ENCODE measurements around the gene L3MBTL4. TPM values are rescaled to one million over a fixed set of nuclear protein-coding genes. Genes with fewer than 3 reads are reported as not detected.

L3MBTL4 gene
- total RNA-seq, 1 donor from 2014 or later: 0.34 TPM

DNA sequence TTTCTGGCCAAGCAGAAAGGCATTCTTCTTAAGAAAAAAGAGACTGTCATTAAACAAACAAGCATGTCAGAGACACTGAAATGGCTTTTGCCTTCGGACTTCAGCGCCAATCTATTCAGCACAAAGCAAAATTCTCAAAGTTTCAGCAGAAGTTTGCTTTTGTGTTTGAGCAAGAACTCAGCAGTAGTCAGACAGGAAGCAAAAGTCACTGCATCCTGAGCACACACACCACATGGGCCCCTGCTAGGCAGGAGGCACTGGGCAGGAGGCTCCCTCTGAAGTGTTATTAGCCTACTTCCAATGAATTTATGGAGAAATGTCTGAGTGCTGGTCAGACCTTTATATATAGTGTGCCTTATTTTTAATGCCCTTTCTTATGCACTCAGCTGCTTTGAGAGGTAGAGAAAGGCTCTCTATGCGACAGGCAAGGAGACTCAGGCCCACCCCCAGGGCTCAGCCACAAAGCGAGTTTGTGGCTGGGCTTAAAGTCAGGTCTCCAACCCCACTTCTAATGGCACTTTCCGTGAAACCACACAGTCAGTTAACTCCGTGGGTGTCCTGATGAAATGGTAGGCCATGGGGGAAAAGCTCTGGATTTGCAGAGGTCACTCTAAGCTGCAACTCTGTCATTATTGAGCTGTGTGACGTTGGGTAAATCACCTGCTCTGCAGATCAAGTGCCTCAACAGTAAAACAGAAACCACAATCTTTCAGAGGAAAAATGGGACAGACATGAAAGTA is 358.4 kb downstream of the L3MBTL4 start:
- H3K36me3 Mint-ChIP-seq: no peaks in the 10 kb centered on the region
- H3K36me3 ChIP-seq: no peaks in the 10 kb centered on the region
- no peaks in the 10 kb centered on the region for H3K9me3 ChIP-seq (ENCODE audit: low read depth)
- peaks cover 26% of the 10 kb centered on the region for H3K4me1 ChIP-seq
- peaks cover 56% of the 10 kb centered on the region for H3K4me1 Mint-ChIP-seq
- no peaks in the 10 kb centered on the region for H3F3A ChIP-seq (ENCODE audit: low read depth)
- H3K27me3 ChIP-seq: no peaks in the 10 kb centered on the region
- H3K4me2 ChIP-seq: no peak overlapping the region
- peaks cover 2% of the 10 kb centered on the region for H3K27me3 Mint-ChIP-seq (ENCODE audit: insufficient read depth, low read depth)
- no peak overlapping the region for H3K9ac ChIP-seq
- H3K9me3 Mint-ChIP-seq: no peaks in the 10 kb centered on the region
- H3K27ac ChIP-seq: no peak overlapping the region
- H2AFZ ChIP-seq (replicated peaks): peak overlapping the region; percentile 26
- no peaks in the 10 kb centered on the region for H3K79me2 ChIP-seq (ENCODE audit: low read depth)
- no peaks in the 10 kb centered on the region for H4K20me1 ChIP-seq (ENCODE audit: low read depth)
- peak; percentile 25 for DNase-seq (ENCODE audit: low spot score)
- TF ChIP-seq, protein P1, sequence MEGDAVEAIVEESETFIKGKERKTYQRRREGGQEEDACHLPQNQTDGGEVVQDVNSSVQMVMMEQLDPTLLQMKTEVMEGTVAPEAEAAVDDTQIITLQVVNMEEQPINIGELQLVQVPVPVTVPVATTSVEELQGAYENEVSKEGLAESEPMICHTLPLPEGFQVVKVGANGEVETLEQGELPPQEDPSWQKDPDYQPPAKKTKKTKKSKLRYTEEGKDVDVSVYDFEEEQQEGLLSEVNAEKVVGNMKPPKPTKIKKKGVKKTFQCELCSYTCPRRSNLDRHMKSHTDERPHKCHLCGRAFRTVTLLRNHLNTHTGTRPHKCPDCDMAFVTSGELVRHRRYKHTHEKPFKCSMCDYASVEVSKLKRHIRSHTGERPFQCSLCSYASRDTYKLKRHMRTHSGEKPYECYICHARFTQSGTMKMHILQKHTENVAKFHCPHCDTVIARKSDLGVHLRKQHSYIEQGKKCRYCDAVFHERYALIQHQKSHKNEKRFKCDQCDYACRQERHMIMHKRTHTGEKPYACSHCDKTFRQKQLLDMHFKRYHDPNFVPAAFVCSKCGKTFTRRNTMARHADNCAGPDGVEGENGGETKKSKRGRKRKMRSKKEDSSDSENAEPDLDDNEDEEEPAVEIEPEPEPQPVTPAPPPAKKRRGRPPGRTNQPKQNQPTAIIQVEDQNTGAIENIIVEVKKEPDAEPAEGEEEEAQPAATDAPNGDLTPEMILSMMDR (IDR thresholded peaks at IDR 0.05): no peak
- TF ChIP-seq EZH2phosphoT487 (IDR thresholded peaks at IDR 0.05) (no peak), EZH2 (IDR thresholded peaks at IDR 0.05) (no peak)
- H3K4me3 Mint-ChIP-seq: peak overlapping the region; percentile 66
- peak overlapping the region; percentile 98 for H3K27ac Mint-ChIP-seq
- no peak overlapping the region for H3K4me3 ChIP-seq

- Histone ChIP-seq H3K79me2 (ENCODE audit: low read depth) (no peaks in the 10 kb centered on the region), H3K9me3 (ENCODE audit: low read depth) (no peaks in the 10 kb centered on the region), H2AFZ (replicated peaks) (peak overlapping the region; percentile 26), H3K36me3 (no peaks in the 10 kb centered on the region), H3K4me2 (no peak overlapping the region), H3K27me3 (no peaks in the 10 kb centered on the region), H3K9ac (no peak overlapping the region), H3K27ac (no peak overlapping the region), H3F3A (ENCODE audit: low read depth) (no peaks in the 10 kb centered on the region), H3K4me1 (peaks cover 26% of the 10 kb centered on the region), H4K20me1 (ENCODE audit: low read depth) (no peaks in the 10 kb centered on the region), H3K4me3 (no peak overlapping the region)
- H3K4me3 Mint-ChIP-seq: peak overlapping the region; percentile 62
- DNase-seq (ENCODE audit: low spot score): no peak
- H3K4me1 Mint-ChIP-seq: peaks cover 58% of the 10 kb centered on the region
- TF ChIP-seq EZH2phosphoT487 (IDR thresholded peaks at IDR 0.05) (no peak), EZH2 (IDR thresholded peaks at IDR 0.05) (no peak)
- TF ChIP-seq, protein P1 (IDR thresholded peaks at IDR 0.05): no peak
- no peaks in the 10 kb centered on the region for H3K36me3 Mint-ChIP-seq
- H3K9me3 Mint-ChIP-seq: no peaks in the 10 kb centered on the region
- peaks cover 2% of the 10 kb centered on the region for H3K27me3 Mint-ChIP-seq (ENCODE audit: insufficient read depth, low read depth)
- H3K27ac Mint-ChIP-seq: peak overlapping the region; percentile 98
Observed at GRCh38 chr18:6055711-6056110, 359.0 kb downstream of the L3MBTL4 start.

- Mint-ChIP-seq H3K27me3 (ENCODE audit: insufficient read depth, low read depth) (peaks cover 2% of the 10 kb centered on the region), H3K4me3 (no peak overlapping the region), H3K9me3 (no peaks in the 10 kb centered on the region), H3K4me1 (peaks cover 57% of the 10 kb centered on the region), H3K36me3 (no peaks in the 10 kb centered on the region), H3K27ac (peak overlapping the region; percentile 92)
- Histone ChIP-seq H3K4me3 (no peak overlapping the region), H3K4me2 (no peak overlapping the region), H3K27ac (no peak overlapping the region), H3K4me1 (peaks cover 26% of the 10 kb centered on the region), H3K36me3 (no peaks in the 10 kb centered on the region), H3K9ac (no peak overlapping the region), H2AFZ (replicated peaks) (no peak overlapping the region), H3K9me3 (ENCODE audit: low read depth) (no peaks in the 10 kb centered on the region), H4K20me1 (ENCODE audit: low read depth) (no peaks in the 10 kb centered on the region), H3K27me3 (no peaks in the 10 kb centered on the region), H3F3A (ENCODE audit: low read depth) (no peaks in the 10 kb centered on the region), H3K79me2 (ENCODE audit: low read depth) (no peaks in the 10 kb centered on the region)
- no peak for DNase-seq (ENCODE audit: low spot score)
- no peak for TF ChIP-seq EZH2phosphoT487 (IDR thresholded peaks at IDR 0.05)
- TF ChIP-seq EZH2 (IDR thresholded peaks at IDR 0.05): no peak
- TF ChIP-seq, protein P1 (IDR thresholded peaks at IDR 0.05): no peak
Observed at GRCh38 chr18:6054256-6054842, 360.4 kb downstream of the L3MBTL4 start.

Measured in neural progenitor cell (in vitro differentiated cells).